GM12872 (cell line): Measurements from ENCODE around the gene NR1H4.
A peak's percentile ranks its signal among the peaks of the same experiment; 100 is the strongest.

Experiments
- CTCF ChIP-seq: IDR thresholded peaks from 3 replicates; pipeline ENCODE4 v1.5.1; 2011; ENCODE audit warnings: low read depth, mild to moderate bottlenecking, low read length, moderate library complexity; ENCODE audit not compliant: insufficient read depth

The NR1H4 gene

GRCh38 chr12:100555722-100556121 is 82.1 kb downstream of the NR1H4 start:
- no peak for TF ChIP-seq CTCF

GRCh38 chr12:100557357-100557756 is 83.7 kb downstream of the NR1H4 start:
- no peak for TF ChIP-seq CTCF

DNA sequence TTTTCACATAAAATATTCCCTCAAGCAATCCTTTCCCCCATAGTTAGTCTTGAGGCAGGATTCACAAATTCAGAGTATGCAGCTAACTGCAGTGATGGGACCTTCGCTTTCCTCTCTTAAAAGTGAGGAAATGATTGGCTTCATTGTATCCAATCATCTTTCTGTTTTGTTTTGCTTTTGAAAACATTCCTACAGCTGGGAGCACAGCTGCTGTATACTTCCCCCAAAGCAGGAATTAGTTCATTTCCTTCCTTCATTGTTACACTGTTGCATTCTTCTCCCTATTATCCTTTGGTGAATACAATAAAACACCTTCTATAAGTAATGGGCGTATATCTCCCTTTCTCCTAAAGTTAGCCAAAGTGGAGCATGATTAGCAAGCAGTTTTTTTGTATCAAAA is 90.4 kb downstream of the NR1H4 start:
- TF ChIP-seq CTCF: no peak

DNA sequence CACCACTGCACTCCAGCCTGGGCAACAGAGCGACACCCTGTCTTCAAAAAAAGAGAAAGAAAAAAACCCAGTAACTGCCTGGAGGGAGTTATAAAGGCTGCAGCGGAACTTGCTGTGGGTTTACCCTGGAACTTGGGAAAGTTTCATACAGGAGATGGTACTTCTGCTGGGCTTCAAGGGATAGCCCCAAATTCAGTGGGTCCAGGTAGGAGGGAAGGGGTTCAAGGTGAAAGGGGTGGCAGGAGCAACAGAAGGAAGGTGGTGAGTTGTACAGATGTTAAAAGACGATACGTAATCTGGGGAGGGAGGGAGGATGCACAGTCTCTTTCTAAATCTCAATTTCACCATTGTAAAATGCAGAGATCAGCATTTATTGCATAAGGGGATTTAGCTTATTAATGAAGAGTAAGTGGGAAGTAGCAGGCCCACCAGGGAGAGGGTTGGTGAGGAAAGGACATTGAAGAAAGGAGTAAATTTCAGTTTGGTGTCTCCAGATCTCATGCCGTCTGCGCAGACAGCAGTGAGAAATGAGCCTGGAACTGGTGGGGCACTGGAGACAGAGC is 91.3 kb downstream of the NR1H4 start:
- no peak for TF ChIP-seq CTCF

- peak; percentile 10; the same call in 1 of the 3 replicates for TF ChIP-seq CTCF
These were observed 92.4 kb downstream of the NR1H4 start for GRCh38 chr12:100565987-100566545.

DNA sequence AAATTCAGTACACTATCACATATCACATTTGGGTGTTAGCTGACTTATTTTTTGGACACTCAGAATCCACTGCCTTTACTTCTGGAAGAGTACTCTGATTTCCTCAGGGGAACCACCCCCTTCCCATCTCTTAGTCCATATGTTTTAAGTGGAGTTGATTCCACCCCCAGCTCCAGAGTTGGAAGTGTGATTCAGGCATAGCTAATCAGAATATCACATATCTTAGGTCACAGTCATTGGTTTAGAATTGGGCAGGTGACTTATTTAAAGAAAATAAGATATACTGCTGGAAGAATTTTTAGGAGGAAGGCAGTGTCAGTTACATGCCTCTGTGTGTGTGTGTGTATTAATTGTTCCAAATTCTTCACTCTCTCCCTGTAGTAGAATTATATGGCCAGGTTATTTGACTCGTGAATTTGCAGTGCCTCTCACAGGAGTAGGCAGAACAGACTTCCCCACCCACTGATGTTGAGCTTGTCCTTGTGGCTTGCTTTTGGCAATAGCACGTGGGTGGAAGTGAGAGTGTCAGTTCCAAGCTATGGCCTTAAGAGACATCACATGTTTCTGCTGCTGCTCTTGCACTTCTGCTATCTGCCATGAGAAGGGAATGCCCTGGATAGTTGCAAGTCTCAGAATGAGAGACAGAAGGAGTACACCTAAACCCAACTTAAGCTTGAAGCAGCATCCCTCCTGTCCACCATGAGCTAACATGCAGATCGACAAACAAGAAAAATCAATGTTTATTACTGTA is 93.4 kb downstream of the NR1H4 start:
- no peak for TF ChIP-seq CTCF

GRCh38 chr12:100567945-100568344 is 94.3 kb downstream of the NR1H4 start:
- TF ChIP-seq CTCF: no peak
